Adrenal gland (tissue), 12 donors: ENCODE measurements around the gene IGF2BP2. TPM values are rescaled to one million over a fixed set of nuclear protein-coding genes. Genes with fewer than 3 reads are reported as not detected.
A peak's percentile ranks its signal among the peaks of the same experiment; 100 is the strongest.
"Not testable (repeated sequence)": the region's sequence is repeated elsewhere in the genome, so short reads cannot be mapped to it uniquely, and the experiment has no call there.

ENCODE experiments used
- DNase-seq, 7 donors: peaks; one replicate each; pipeline ENCODE4 v3.0.0-alpha.2; 2019 to 2020
- H3K27ac ChIP-seq, 5 donors: fragments of 200-600 bp; sonication (generic) in 4 of 5; 1 replicate in 3 of 5; 2 replicates in 2 of 5; pipeline versions ENCODE4 v1.5.1 to v1.8.0; 2016 to 2020; ENCODE audit warnings: mild to moderate bottlenecking in 1 of 5
- H3K27me3 ChIP-seq: fragments of 200-600 bp; 2 replicates; pipeline ENCODE4 v1.8.0; 2021
- H3K36me3 ChIP-seq, 2 donors: fragments of 200-600 bp; replicated peaks in 1 of 2; 1 replicate in 1 of 2; 2 replicates in 1 of 2; pipeline versions ENCODE4 v1.5.1 to v1.8.0; 2018 to 2022
- H3K4me1 ChIP-seq, 2 donors: fragments of 200-600 bp; replicated peaks in 1 of 2; 1 replicate in 1 of 2; 2 replicates in 1 of 2; pipeline versions ENCODE4 v1.5.1 to v1.8.0; 2018 to 2021
- H3K4me3 ChIP-seq, 4 donors: fragments of 200-600 bp; sonication (generic) in 3 of 4; one replicate each; pipeline ENCODE4 v1.5.1; 2016 to 2018
- H3K9me3 ChIP-seq, 3 donors: fragments of 200-600 bp; sonication (generic) in 1 of 3; replicated peaks in 1 of 3; 1 replicate in 2 of 3; 2 replicates in 1 of 3; pipeline versions ENCODE4 v1.5.1 to v1.8.0; 2016 to 2021
- POLR2A ChIP-seq, 2 donors: fragments of 450-650 bp; IDR thresholded peaks; one replicate each; pipeline ENCODE4 v1.6.1; 2017; ENCODE audit warnings: antibody characterized with exemption in 2 of 2, mild to moderate bottlenecking in 2 of 2, moderate library complexity in 1 of 2
- WGBS, 4 donors: extraction: QIAGEN DNeasy Blood & Tissue Kit in 2 of 4; methylation state at CpG; one replicate each; pipeline versions ENCODE4 v1.1.5 to v1.1.7; 2013 to 2017; 5-methylcytosine and 5-hydroxymethylcytosine counted together
- intact Hi-C, 2 donors: fragments of 100-400 bp; cut with DNase I; formaldehyde crosslinking; loops; one replicate each; pipeline versions ENCODE4 v1.14.1 to v1.15.0; 2022 to 2023
- polyA plus RNA-seq, 3 donors: library from polyadenylated mRNA; stranded (reverse); fragments of 200-250 nt in 2 of 3; fragments of 350-450 nt in 1 of 3; fragmentation: Illumina TruSeq in 1 of 3; extraction: RNeasy Lipid Tissue Mini Kit (QIAGEN cat#74804) in 1 of 3; gene quantifications; one replicate each; pipeline ENCODE4 v1.2.3, GENCODE V29; 2013 to 2014
- total RNA-seq, 9 donors: library from RNA; depleted of rRNA in 4 of 9; stranded (reverse); fragments of >200 nt in 4 of 9; fragments of 120-200 nt in 1 of 9; fragmentation: NEBNext Ultra II Directional in 1 of 9; extraction: Animal tissue kit (Norgen Biotek cat#: 25700) in 1 of 9; gene quantifications; one replicate each; pipeline versions ENCODE4 v1.1.0 to v1.2.4, GENCODE V29; 2013 to 2023
- TF ChIP-seq, protein P1 (sequence below), 6 experiments: fragments of 450-650 bp in 4 of 6; fragments of 200-600 bp in 2 of 6; sonication (generic) in 1 of 6; IDR thresholded peaks; 1 replicate in 5 of 6; 2 replicates in 1 of 6; pipeline versions ENCODE4 v1.5.1 to v1.8.0; 2016 to 2021; ENCODE audit warnings: antibody characterized with exemption in 6 of 6, mild to moderate bottlenecking in 2 of 6, moderate library complexity in 1 of 6
- donor health status: healthy with polysubstance abuse.
- donor health status: Bipolar disorder and iron deficiency.
- donor health status: DM: yes; HTN: yes; CAD: no.
- donor health status: DM: no; HTN: no; CAD: no.
- donor health status: DM: no; HTN: no; CAD: no.
- donor health status: DM: yes; HTN: yes; CAD: no.

The IGF2BP2 gene
- total and polyA plus RNA-seq, 12 donors, result 7.0 to 75.9 (median 17.9) TPM

- Histone ChIP-seq H3K36me3 (peaks cover 0 to 5% of the 10 kb centered on the region in 2 donors), H3K27me3 (no peaks in the 10 kb centered on the region), H3K4me3 (no peak overlapping the region), H3K4me1 (peaks cover 0 to 6% of the 10 kb centered on the region in 2 donors), H3K9me3 (no peaks in the 10 kb centered on the region), H3K27ac (peak overlapping the region in 1 of 5 donors; percentile 53)
- intact Hi-C loops, result no loop called here
- TF ChIP-seq POLR2A (IDR thresholded peaks at IDR 0.05), result no peak
- TF ChIP-seq, protein P1, sequence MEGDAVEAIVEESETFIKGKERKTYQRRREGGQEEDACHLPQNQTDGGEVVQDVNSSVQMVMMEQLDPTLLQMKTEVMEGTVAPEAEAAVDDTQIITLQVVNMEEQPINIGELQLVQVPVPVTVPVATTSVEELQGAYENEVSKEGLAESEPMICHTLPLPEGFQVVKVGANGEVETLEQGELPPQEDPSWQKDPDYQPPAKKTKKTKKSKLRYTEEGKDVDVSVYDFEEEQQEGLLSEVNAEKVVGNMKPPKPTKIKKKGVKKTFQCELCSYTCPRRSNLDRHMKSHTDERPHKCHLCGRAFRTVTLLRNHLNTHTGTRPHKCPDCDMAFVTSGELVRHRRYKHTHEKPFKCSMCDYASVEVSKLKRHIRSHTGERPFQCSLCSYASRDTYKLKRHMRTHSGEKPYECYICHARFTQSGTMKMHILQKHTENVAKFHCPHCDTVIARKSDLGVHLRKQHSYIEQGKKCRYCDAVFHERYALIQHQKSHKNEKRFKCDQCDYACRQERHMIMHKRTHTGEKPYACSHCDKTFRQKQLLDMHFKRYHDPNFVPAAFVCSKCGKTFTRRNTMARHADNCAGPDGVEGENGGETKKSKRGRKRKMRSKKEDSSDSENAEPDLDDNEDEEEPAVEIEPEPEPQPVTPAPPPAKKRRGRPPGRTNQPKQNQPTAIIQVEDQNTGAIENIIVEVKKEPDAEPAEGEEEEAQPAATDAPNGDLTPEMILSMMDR (IDR thresholded peaks at IDR 0.05), result no peak
- 36 to 46% (median 39%) methylated on average over 2 of the region's 2 CpGs for WGBS, 4 donors
- peak in 2 of 7 donors; percentile 13 to 39 for DNase-seq
Observed at GRCh38 chr3:185640308-185640707, 184.5 kb downstream of the IGF2BP2 start.

DNA sequence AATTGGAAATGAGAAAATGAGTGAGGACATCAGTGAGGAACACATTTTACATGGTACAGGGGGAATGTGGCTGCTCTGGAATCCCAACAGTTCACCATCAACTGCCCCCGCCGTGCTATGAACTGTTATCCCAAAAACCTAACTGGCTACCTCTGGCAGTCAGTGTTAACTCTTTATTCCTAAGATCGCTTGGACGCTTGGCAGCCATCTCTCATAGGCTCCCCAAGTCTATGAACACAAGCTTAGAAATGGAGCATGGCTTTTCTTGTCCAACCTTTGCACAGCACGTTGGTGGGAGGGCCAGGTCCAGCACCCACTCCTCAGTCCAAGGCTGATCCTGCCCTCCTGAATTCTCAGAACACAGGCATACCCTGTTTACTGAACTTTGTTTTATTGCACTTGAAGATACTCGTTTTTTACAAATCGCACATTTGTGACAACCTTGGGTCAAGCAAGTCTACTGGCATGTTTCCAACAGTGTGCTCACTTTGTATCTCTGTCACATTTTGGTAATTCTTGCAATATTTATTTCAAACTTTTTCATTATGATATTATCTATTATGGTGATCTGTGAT, 185.1 kb downstream of the IGF2BP2 start:
- DNase-seq, result peak in 2 of 7 donors; percentile 12 to 45
- Histone ChIP-seq H3K27ac (peak overlapping the region in 1 of 5 donors; percentile 53), H3K4me1 (peaks cover 0 to 6% of the 10 kb centered on the region in 2 donors), H3K4me3 (no peak overlapping the region), H3K36me3 (peaks cover 0 to under 1% of the 10 kb centered on the region in 2 donors), H3K27me3 (no peaks in the 10 kb centered on the region), H3K9me3 (no peaks in the 10 kb centered on the region)
- WGBS, 4 donors, result 67 to 74% (median 71%) methylated on average over 7 of the region's 7 CpGs
- intact Hi-C loops, result no loop called here
- TF ChIP-seq, protein P1 (IDR thresholded peaks at IDR 0.05), result no peak
- no peak for TF ChIP-seq POLR2A (IDR thresholded peaks at IDR 0.05)

GRCh38 chr3:185638651-185639050, 186.2 kb downstream of the IGF2BP2 start:
- intact Hi-C loops, H3K4me3 ChIP-seq, H3K27me3 ChIP-seq, H3K9me3 ChIP-seq, H3K27ac ChIP-seq, H3K4me1 ChIP-seq, H3K36me3 ChIP-seq: not testable (repeated sequence)
- WGBS, 4 donors, result 92 to 98% (median 95%) methylated on average over 10 to 11 of the region's 11 CpGs
- peak in 2 of 7 donors; percentile 17 to 37 for DNase-seq

- Histone ChIP-seq H3K9me3 (no peaks in the 10 kb centered on the region), H3K36me3 (no peaks in the 10 kb centered on the region), H3K27me3 (no peaks in the 10 kb centered on the region), H3K27ac (no peak overlapping the region), H3K4me1 (peaks cover 0 to 6% of the 10 kb centered on the region in 2 donors), H3K4me3 (no peak overlapping the region)
- 67 to 86% (median 80%) methylated on average over 3 of the region's 3 CpGs for WGBS, 4 donors
- DNase-seq, result peak in 1 of 7 donors; percentile 24
- intact Hi-C loops, result no loop called here
- no peak for TF ChIP-seq POLR2A (IDR thresholded peaks at IDR 0.05)
- TF ChIP-seq, protein P1 (IDR thresholded peaks at IDR 0.05), result no peak
Observed at GRCh38 chr3:185637388-185637787, 187.5 kb downstream of the IGF2BP2 start.

DNA sequence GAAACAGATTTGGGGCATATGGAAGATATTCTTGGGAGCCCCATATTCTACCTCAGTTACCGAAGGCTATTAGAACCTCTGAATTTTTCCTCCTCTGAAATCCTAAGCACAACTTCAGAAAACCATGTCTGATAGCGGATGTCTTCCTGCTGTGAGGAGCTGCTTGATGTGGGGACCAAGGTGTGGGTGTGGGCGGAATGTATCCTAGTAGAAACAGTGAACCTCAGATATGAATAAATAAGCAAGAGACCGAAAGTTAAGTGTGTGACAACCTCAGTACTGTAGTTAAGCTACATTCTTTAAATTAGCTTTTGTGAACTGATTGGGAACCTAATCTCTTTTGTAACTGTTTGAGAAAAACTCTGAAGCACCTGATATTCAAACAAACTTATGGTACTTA, 191.8 kb downstream of the IGF2BP2 start:
- WGBS, 4 donors, result 94 to 98% (median 96%) methylated on average over 4 of the region's 4 CpGs
- Histone ChIP-seq H3K4me1 (peaks cover 0 to 12% of the 10 kb centered on the region in 2 donors), H3K27ac (no peak overlapping the region), H3K4me3 (no peak overlapping the region), H3K9me3 (no peaks in the 10 kb centered on the region), H3K36me3 (peaks cover 0 to 17% of the 10 kb centered on the region in 2 donors), H3K27me3 (no peaks in the 10 kb centered on the region)
- DNase-seq, result no peak
- intact Hi-C loops, result no loop called here
- TF ChIP-seq, protein P1 (IDR thresholded peaks at IDR 0.05), result no peak
- no peak for TF ChIP-seq POLR2A (IDR thresholded peaks at IDR 0.05)
